ENCODE results near the gene RBM8A. TPM values are rescaled to one million over a fixed set of nuclear protein-coding genes. Genes with fewer than 3 reads are reported as not detected.

The RBM8A gene
- total and polyA plus RNA-seq, 9 of the 15 experiments (the other 6 are each of a cell fraction or from before 2014, with no cell fraction given) = 215 to 1,035 (median 291) TPM

GRCh38 chr1:145957443-145958319 lies 30.4 kb upstream of the RBM8A start, which contains the start of gene LIX1L (continued):
- peak; percentile 75 for TF ChIP-seq MEIS2 (IDR thresholded peaks at IDR 0.05; ENCODE audit: partially characterized antibody)
- no peak for TF ChIP-seq ETS1 (conservative IDR thresholded peaks at IDR 0.05; ENCODE audit: control insufficient read depth, low read depth, low read length)
- peak; percentile 66; the same call in 1 of the 2 replicates for TF ChIP-seq ZBTB2 (IDR thresholded peaks at IDR 0.05)
- TF ChIP-seq LCOR (CRISPR knock-in tag; IDR thresholded peaks at IDR 0.05) = no peak
- TF ChIP-seq RBM17 (IDR thresholded peaks at IDR 0.05; ENCODE audit: borderline replicate concordance, low read depth, low read length) = no peak
- TF ChIP-seq TBP (optimal IDR thresholded peaks at IDR 0.05; ENCODE audit: low read depth, low read length) = peak; percentile 44
- no peak for TF ChIP-seq ZNF449 (CRISPR knock-in tag; IDR thresholded peaks at IDR 0.05)
- TF ChIP-seq SMAD4 (CRISPR knock-in tag; conservative IDR thresholded peaks at IDR 0.05) = no peak
- TF ChIP-seq SIN3A (IDR thresholded peaks at IDR 0.05; ENCODE audit: borderline replicate concordance in 2 of 2, control insufficient read depth in 1 of 2, low read depth in 2 of 2, low read length in 2 of 2) = no peak; a peak in 1 of 4 replicates
- no peak for TF ChIP-seq FOXP4 (CRISPR knock-in tag; IDR thresholded peaks at IDR 0.05; ENCODE audit: borderline replicate concordance)
- no peak for TF ChIP-seq ZNF436 (CRISPR knock-in tag; IDR thresholded peaks at IDR 0.05)
- TF ChIP-seq NELFE (IDR thresholded peaks at IDR 0.05; ENCODE audit: insufficient read depth, insufficient read length) = no peak
- no peak for TF ChIP-seq ZMIZ1 (IDR thresholded peaks at IDR 0.05; ENCODE audit: low read depth in 2 of 2, low read length in 2 of 2)
- TF ChIP-seq SUPT5H (IDR thresholded peaks at IDR 0.05) = peak; percentile 51; the same call in 1 of the 2 replicates
- TF ChIP-seq GTF2F1 (IDR thresholded peaks at IDR 0.05; ENCODE audit: low read depth, low read length) = no peak

Measured in K562 (cell line).